A673 (cell line): Measurements from ENCODE around the gene JAG1. TPM values are rescaled to one million over a fixed set of nuclear protein-coding genes. Genes with fewer than 3 reads are reported as not detected.

Source experiments
- BruUV-seq: library from RNA; stranded (reverse); fragments of 400-500 nt; replicated peaks from 2 replicates; lab custom pipeline; 2021; lab: Mats Ljungman, UMichigan
- CTCF ChIA-PET: fragments of 300-600 bp; sonication (Branson Sonifier 250); formaldehyde crosslinking; loops from one replicate; lab custom pipeline; 2022; ENCODE audit warnings: antibody characterized with exemption; lab: Charles Lee
- POLR2A ChIA-PET: fragments of 300-600 bp; sonication (Branson Sonifier 250); formaldehyde crosslinking; loops from one replicate; lab custom pipeline; 2022; ENCODE audit warnings: antibody characterized with exemption; ENCODE audit not compliant: low non-redundant PET; lab: Charles Lee
- DNase-seq: peaks from one replicate; pipeline ENCODE4 v3.0.0-alpha.2; 2015; ENCODE audit warnings: low spot score
- H3K27ac ChIP-seq: fragments of 200-600 bp; sonication (generic); 2 replicates; pipeline ENCODE4 v1.5.1; 2016; ENCODE audit warnings: mixed run types, low read depth, mild to moderate bottlenecking, mixed read lengths, antibody characterized with exemption, low read length; ENCODE audit not compliant: poor library complexity, severe bottlenecking
- H3K27me3 ChIP-seq: fragments of 200-600 bp; sonication (generic); replicated peaks from 2 replicates; pipeline ENCODE4 v1.6.1; 2017; ENCODE audit warnings: mixed run types, low read depth, mild to moderate bottlenecking, mixed read lengths, antibody characterized with exemption, low read length; ENCODE audit not compliant: insufficient read depth, poor library complexity
- H3K36me3 ChIP-seq: fragments of 200-600 bp; sonication (generic); 2 replicates; pipeline ENCODE4 v1.6.1; 2016; ENCODE audit warnings: mixed run types, mild to moderate bottlenecking, mixed read lengths, antibody characterized with exemption, low read length; ENCODE audit not compliant: insufficient read depth, poor library complexity, severe bottlenecking
- H3K4me1 ChIP-seq: fragments of 200-600 bp; sonication (generic); 2 replicates; pipeline ENCODE4 v1.6.1; 2017; ENCODE audit warnings: mixed run types, mild to moderate bottlenecking, mixed read lengths, antibody characterized with exemption, low read length; ENCODE audit not compliant: insufficient read depth, poor library complexity, severe bottlenecking
- H3K4me3 ChIP-seq: fragments of 200-600 bp; sonication (generic); 2 replicates; pipeline ENCODE4 v1.5.1; 2016; ENCODE audit warnings: low read depth, mixed run types, mild to moderate bottlenecking, mixed read lengths, low read length; ENCODE audit not compliant: poor library complexity, severe bottlenecking
- H3K9me3 ChIP-seq: fragments of 200-600 bp; sonication (generic); 2 replicates; pipeline ENCODE4 v1.6.1; 2016; ENCODE audit warnings: mixed run types, low read depth, mild to moderate bottlenecking, mixed read lengths, antibody characterized with exemption, low read length; ENCODE audit not compliant: poor library complexity, severe bottlenecking
- EZH2 ChIP-seq: fragments of 200-600 bp; sonication (generic); IDR thresholded peaks from 2 replicates; pipeline ENCODE4 v1.6.1; 2017; ENCODE audit warnings: borderline replicate concordance, low read depth, mild to moderate bottlenecking, mixed read lengths, antibody characterized with exemption, low read length; ENCODE audit not compliant: poor library complexity, severe bottlenecking
- intact Hi-C: fragments of 100-400 bp; cut with micrococcal nuclease; formaldehyde crosslinking; loops from one replicate; pipeline ENCODE4 v1.10.0; 2022; ENCODE audit not compliant: unreplicated experiment
- total RNA-seq: library from RNA; stranded (reverse); gene quantifications from 2 replicates; pipeline ENCODE4 v1.2.3, GENCODE V29; 2021
- TF ChIP-seq, protein P1 (sequence below): fragments of 300-800, 200-600 bp; sonication (generic); conservative IDR thresholded peaks from 2 replicates; pipeline ENCODE4 v1.5.1; 2017; ENCODE audit warnings: low read depth, mild to moderate bottlenecking, antibody characterized with exemption, low read length, moderate library complexity, mixed read lengths

JAG1 gene
- total RNA-seq, 1 experiment from 2014 or later = 57.5 TPM

DNA sequence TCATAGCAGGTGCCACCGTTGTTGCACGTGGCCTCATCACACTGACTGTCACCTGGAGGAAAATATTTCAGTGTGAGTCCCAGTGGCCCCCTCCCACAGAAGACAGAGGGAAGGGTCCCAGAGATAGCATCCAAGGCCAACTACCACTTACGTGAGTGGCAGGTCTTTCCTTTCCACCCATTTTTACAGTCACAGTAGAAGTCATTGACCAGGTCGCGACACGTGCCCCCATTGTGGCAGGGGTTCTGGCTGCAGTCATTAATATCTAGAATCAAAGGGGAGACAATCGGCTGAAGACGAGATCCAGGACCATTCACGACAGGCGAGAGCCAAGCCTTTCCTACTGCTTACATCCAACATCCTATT is 28.6 kb downstream of the JAG1 start:
- Histone ChIP-seq H3K36me3 (peaks cover 90% of the 10 kb centered on the region), H3K4me3 (no peak overlapping the region), H3K9me3 (no peaks in the 10 kb centered on the region), H3K27ac (no peak overlapping the region), H3K27me3 (no peaks in the 10 kb centered on the region), H3K4me1 (peaks cover 15% of the 10 kb centered on the region)
- intact Hi-C loops = loop anchor here (5.0 kb wide), 1 partner anchor 93 kb away; no protein-coding TSS in a partner anchor
- TF ChIP-seq, protein P1, sequence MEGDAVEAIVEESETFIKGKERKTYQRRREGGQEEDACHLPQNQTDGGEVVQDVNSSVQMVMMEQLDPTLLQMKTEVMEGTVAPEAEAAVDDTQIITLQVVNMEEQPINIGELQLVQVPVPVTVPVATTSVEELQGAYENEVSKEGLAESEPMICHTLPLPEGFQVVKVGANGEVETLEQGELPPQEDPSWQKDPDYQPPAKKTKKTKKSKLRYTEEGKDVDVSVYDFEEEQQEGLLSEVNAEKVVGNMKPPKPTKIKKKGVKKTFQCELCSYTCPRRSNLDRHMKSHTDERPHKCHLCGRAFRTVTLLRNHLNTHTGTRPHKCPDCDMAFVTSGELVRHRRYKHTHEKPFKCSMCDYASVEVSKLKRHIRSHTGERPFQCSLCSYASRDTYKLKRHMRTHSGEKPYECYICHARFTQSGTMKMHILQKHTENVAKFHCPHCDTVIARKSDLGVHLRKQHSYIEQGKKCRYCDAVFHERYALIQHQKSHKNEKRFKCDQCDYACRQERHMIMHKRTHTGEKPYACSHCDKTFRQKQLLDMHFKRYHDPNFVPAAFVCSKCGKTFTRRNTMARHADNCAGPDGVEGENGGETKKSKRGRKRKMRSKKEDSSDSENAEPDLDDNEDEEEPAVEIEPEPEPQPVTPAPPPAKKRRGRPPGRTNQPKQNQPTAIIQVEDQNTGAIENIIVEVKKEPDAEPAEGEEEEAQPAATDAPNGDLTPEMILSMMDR = no peak
- no peak for TF ChIP-seq EZH2
- BruUV-seq = no TSS peak
- CTCF ChIA-PET = no interaction called here
- no peak for DNase-seq
- POLR2A ChIA-PET = no interaction called here

DNA sequence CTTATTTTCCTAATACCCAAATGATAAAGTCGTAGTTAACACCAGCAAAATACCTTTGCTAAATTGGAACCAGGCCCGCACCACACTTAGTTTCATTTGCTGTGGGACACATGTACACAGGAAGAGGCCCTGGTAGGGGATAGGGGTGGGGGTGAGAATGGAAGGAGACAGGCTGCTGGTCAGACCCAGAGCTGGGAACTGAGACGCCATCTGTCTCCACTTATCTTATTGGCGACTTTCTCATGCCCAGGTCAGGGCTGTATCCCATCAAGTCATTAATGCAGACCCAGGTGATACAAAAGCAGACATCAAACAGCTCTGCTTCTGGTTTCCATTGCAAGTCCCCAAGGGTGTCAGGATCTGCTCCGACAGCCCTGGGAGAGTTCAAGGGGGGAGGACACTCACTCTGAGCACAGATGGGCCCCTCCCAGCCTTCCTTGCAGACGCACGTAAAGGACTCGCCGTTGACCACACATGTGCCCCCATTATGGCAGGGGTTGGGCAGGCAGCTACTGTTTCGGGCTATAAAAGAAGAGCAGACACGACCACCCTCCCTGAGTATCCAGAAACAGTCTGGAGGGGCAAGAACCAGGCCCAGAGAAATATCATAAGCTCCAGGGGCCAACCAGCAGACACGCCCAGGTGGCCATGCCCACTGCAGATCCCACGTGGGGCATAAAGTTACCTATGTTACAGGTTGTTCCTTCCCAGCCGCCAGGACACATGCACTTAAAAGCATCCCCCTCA is 29.2 kb downstream of the JAG1 start:
- ChIA-PET CTCF (no interaction called here), POLR2A (no interaction called here)
- intact Hi-C loops = loop anchor here (5.0 kb wide), 1 partner anchor 92 kb away; no protein-coding TSS in a partner anchor
- Histone ChIP-seq H3K27ac (no peak overlapping the region), H3K27me3 (no peaks in the 10 kb centered on the region), H3K4me1 (peaks cover 15% of the 10 kb centered on the region), H3K9me3 (no peaks in the 10 kb centered on the region), H3K4me3 (no peak overlapping the region), H3K36me3 (peaks cover 90% of the 10 kb centered on the region)
- no peak for DNase-seq
- TF ChIP-seq, protein P1 = no peak
- no peak for TF ChIP-seq EZH2
- BruUV-seq = no TSS peak

DNA sequence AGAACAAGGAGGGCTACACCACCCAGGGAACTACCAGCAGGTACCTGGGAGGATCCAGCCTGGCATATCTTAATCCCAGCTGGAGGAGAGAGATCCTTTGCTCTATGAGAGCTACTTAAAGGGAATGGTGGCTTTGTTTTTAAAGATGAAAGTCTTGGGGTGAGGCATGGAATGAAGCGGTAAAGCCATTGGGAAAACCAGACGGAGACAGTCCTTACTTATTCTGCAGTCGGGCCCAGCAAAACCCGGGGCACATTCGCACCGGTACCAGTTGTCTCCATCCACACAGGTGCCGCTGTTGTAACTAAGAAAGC is 30.3 kb downstream of the JAG1 start:
- intact Hi-C loops = no loop called here
- CTCF ChIA-PET = no interaction called here
- Histone ChIP-seq H3K4me3 (no peak overlapping the region), H3K27me3 (no peaks in the 10 kb centered on the region), H3K36me3 (peaks cover 89% of the 10 kb centered on the region), H3K4me1 (peaks cover 11% of the 10 kb centered on the region), H3K27ac (no peak overlapping the region), H3K9me3 (no peaks in the 10 kb centered on the region)
- BruUV-seq = no TSS peak
- TF ChIP-seq, protein P1 = no peak
- TF ChIP-seq EZH2 = no peak
- POLR2A ChIA-PET = no interaction called here
- no peak for DNase-seq
